K562 (cell line): ENCODE data around the gene PARK7. TPM values are rescaled to one million over a fixed set of nuclear protein-coding genes. Genes with fewer than 3 reads are reported as not detected.

Experiments used
- AFF1 ChIP-seq, 2 experiments: fragments of 450-650 bp; IDR thresholded peaks; 2 replicates each; pipeline ENCODE4 v1.6.1; 2018; ENCODE audit warnings: mild to moderate bottlenecking in 2 of 2, low read depth in 1 of 2; ENCODE audit not compliant: partially characterized antibody in 2 of 2
- ELK3 ChIP-seq: fragments of 450-650 bp; formaldehyde crosslinking; IDR thresholded peaks from 2 replicates; pipeline ENCODE4 v1.4.0; 2020; ENCODE audit warnings: mild to moderate bottlenecking
- HDAC2 ChIP-seq: fragments of 450-650 bp; IDR thresholded peaks from 2 replicates; pipeline ENCODE4 v1.6.1; 2016; ENCODE audit warnings: mild to moderate bottlenecking
- HMGN3 ChIP-seq: IDR thresholded peaks from 2 replicates; pipeline ENCODE4 v1.6.1; 2011; ENCODE audit warnings: borderline replicate concordance, low read depth, mild to moderate bottlenecking, mixed read lengths, low read length; ENCODE audit not compliant: insufficient read length; ENCODE audit errors: extremely low read depth
- MBD2 ChIP-seq: sonication (generic); IDR thresholded peaks from 2 replicates; pipeline ENCODE4 v1.6.1; 2016; ENCODE audit warnings: low read depth, borderline replicate concordance
- PCBP2 ChIP-seq: fragments of 200-400 bp; formaldehyde crosslinking; IDR thresholded peaks from 2 replicates; pipeline ENCODE4 v1.6.1; 2018; ENCODE audit warnings: low read length, low read depth, mild to moderate bottlenecking, moderate library complexity; ENCODE audit not compliant: poor library complexity, severe bottlenecking
- RBM15 ChIP-seq: fragments of 200-400 bp; formaldehyde crosslinking; IDR thresholded peaks from 2 replicates; pipeline ENCODE4 v1.6.1; 2018; ENCODE audit warnings: mild to moderate bottlenecking, low read length, moderate library complexity; ENCODE audit not compliant: insufficient read depth
- REST ChIP-seq, 2 experiments: fragments of 450-650 bp; formaldehyde crosslinking in 1 of 2; IDR thresholded peaks; 2 replicates each; pipeline versions ENCODE4 v1.4.0 to v1.6.1; 2014 to 2020; ENCODE audit warnings: mild to moderate bottlenecking in 2 of 2, borderline replicate concordance in 1 of 2, low read depth in 1 of 2
- ZBTB43 ChIP-seq: sonication (generic); formaldehyde crosslinking; IDR thresholded peaks from 2 replicates; pipeline ENCODE4 v1.8.0; 2023; ENCODE audit warnings: mild to moderate bottlenecking, missing genetic modification reagents
- ZNF23 ChIP-seq: fragments of 250-450 bp; sonication (Bioruptor Pico); IDR thresholded peaks from 2 replicates; pipeline ENCODE4 v1.4.0; 2020; ENCODE audit warnings: mild to moderate bottlenecking
- polyA plus RNA-seq, 8 experiments: library from polyadenylated mRNA; depleted of rRNA in 4 of 8; stranded (reverse) in 5 of 8; unstranded in 3 of 8; fragments of >200 nt; fragmentation: Nextera tagmentation in 2 of 8; fragmentation: Illumina TruSeq in 1 of 8; extraction: Ambion mirVana in 2 of 8; extraction: Trizol in 1 of 8; gene quantifications; 2 replicates each; pipeline versions ENCODE4 v1.2.1 to v1.2.3, GENCODE V29; 2011 to 2014; ENCODE audit warnings: inconsistent platforms in 1 of 8, missing spikeins in 1 of 8
- total RNA-seq, 7 experiments: library from RNA; depleted of rRNA in 6 of 7; stranded (reverse); fragments of >200 nt in 6 of 7; fragmentation: Illumina TruSeq in 2 of 7; extraction: Trizol in 2 of 7; gene quantifications; 2 replicates each; pipeline versions ENCODE4 v1.2.1 to v1.2.3, GENCODE V29; 2011 to 2021; ENCODE audit warnings: low replicate concordance in 1 of 7

PARK7 gene
- total and polyA plus RNA-seq, 9 of the 15 experiments (the other 6 are each of a cell fraction or from before 2014, with no cell fraction given), result 374 to 1,298 (median 484) TPM

GRCh38 chr1:7961216-7962013 lies at the start of gene PARK7 (continued):
- TF ChIP-seq ZBTB43 (CRISPR knock-in tag) (peak; percentile 33; the same call in 1 of the 2 replicates), RBM15 (no peak), REST (IDR thresholded peaks at IDR 0.05; ENCODE audit: borderline replicate concordance) (no peak), REST (CRISPR knock-in tag; IDR thresholded peaks at IDR 0.05; ENCODE audit: low read depth) (peak; percentile 83), MBD2 (peak; percentile 100), ELK3 (no peak), PCBP2 (no peak), HMGN3 (peak; percentile 96), HDAC2 (peak; percentile 63; the same call in 1 of the 2 replicates), AFF1 (IDR thresholded peaks at IDR 0.05; ENCODE audit: low read depth in 1 of 2, partially characterized antibody in 2 of 2) (peak in 1 of 2 experiments; percentile 85), ZNF23 (CRISPR knock-in tag) (no peak; the same call in 1 of the 2 replicates)
